ENCODE data around the gene COQ2. TPM values are rescaled to one million over a fixed set of nuclear protein-coding genes. Genes with fewer than 3 reads are reported as not detected.

COQ2 gene
- total RNA-seq, 1 experiment from 2014 or later = 19.8 TPM

GRCh38 chr4:83223781-83224180 lies 60.8 kb downstream of the COQ2 start:
- no peaks in the 10 kb centered on the region; the same call in 1 of the 2 replicates for H3K27me3 Mint-ChIP-seq (ENCODE audit: low read depth)
- H3K27me3 ChIP-seq (ENCODE audit: insufficient read depth, low read length) = no peaks in the 10 kb centered on the region
- H2BK20ac ChIP-seq (ENCODE audit: low read depth, low read length, poor library complexity, severe bottlenecking) = no peak overlapping the region
- no peak overlapping the region for H4K8ac ChIP-seq (replicated peaks; ENCODE audit: insufficient read length, low read depth, low read length)
- H3K23me2 ChIP-seq (ENCODE audit: insufficient read length, low read depth, low read length, poor library complexity, severe bottlenecking) = no peaks in the 10 kb centered on the region
- H3K14ac ChIP-seq (ENCODE audit: insufficient read depth, low read length) = no peak overlapping the region
- no peaks in the 10 kb centered on the region for H3K9me3 ChIP-seq (ENCODE audit: control insufficient read depth, low read depth, low read length)
- no peaks in the 10 kb centered on the region for H3K4me1 ChIP-seq (ENCODE audit: insufficient read depth, low read length)
- H2BK5ac ChIP-seq (ENCODE audit: insufficient read length, low read length) = no peak overlapping the region
- no peaks in the 10 kb centered on the region; a peak in 1 of 7 replicates for H3K36me3 Mint-ChIP-seq (ENCODE audit: insufficient read depth in 1 of 3, low read depth in 3 of 3)
- H4K91ac ChIP-seq (ENCODE audit: insufficient read length, low read depth, low read length) = no peak overlapping the region
- H2BK12ac ChIP-seq (ENCODE audit: insufficient read length, low read depth, low read length) = no peak overlapping the region
- H2AK5ac ChIP-seq (ENCODE audit: insufficient read length, low read length) = no peak overlapping the region
- H3K9me3 Mint-ChIP-seq = no peaks in the 10 kb centered on the region
- no peaks in the 10 kb centered on the region for H3K79me1 ChIP-seq (ENCODE audit: insufficient read depth, low read depth, low read length, poor library complexity, severe bottlenecking)
- no peak for DNase-seq
- no peak overlapping the region for H2BK120ac ChIP-seq (ENCODE audit: low read depth, low read length, poor library complexity, severe bottlenecking)
- H3T11ph ChIP-seq (ENCODE audit: low read length) = no peak overlapping the region
- no peaks in the 10 kb centered on the region for H4K20me1 ChIP-seq (ENCODE audit: control insufficient read depth, insufficient read depth, insufficient read length)
- H2BK15ac ChIP-seq (ENCODE audit: low read depth, low read length) = no peak overlapping the region
- no CpG with 5 or more reads among the region's 3 CpGs for WGBS (ENCODE audit: extremely low coverage, insufficient read length, low lambda C conversion rate)
- no peak overlapping the region for H4K5ac ChIP-seq (ENCODE audit: insufficient read length, low read depth, low read length)
- H3K4me2 ChIP-seq (ENCODE audit: insufficient read depth, insufficient read length, low read length) = no peak overlapping the region
- no peak overlapping the region for H3K27ac ChIP-seq (ENCODE audit: insufficient read length, low read depth, low read length)
- no peak overlapping the region for H3K27ac Mint-ChIP-seq
- H3K56ac ChIP-seq (ENCODE audit: insufficient read length, low read depth, low read length) = no peak overlapping the region
- no peak for TF ChIP-seq CTCF (conservative IDR thresholded peaks at IDR 0.05)
- peaks cover 0 to 6% of the 10 kb centered on the region in 2 experiments; a peak in 2 of 4 replicates for H3K4me1 Mint-ChIP-seq
- no peaks in the 10 kb centered on the region for H3K79me2 ChIP-seq (ENCODE audit: insufficient read depth, low read length)
- no peak overlapping the region for H3K4me3 Mint-ChIP-seq
- no peak overlapping the region for H3K23ac ChIP-seq (ENCODE audit: insufficient read length, low read depth, low read length)
- H2AFZ ChIP-seq (ENCODE audit: low read length) = no peak overlapping the region
- no peak overlapping the region for H3K9ac ChIP-seq (ENCODE audit: extremely low read depth, insufficient read length, low read length)
- no peak overlapping the region for H3K18ac ChIP-seq (ENCODE audit: insufficient read length, low read depth, low read length)
- H3K4ac ChIP-seq (ENCODE audit: low read depth, low read length) = no peak overlapping the region

Data from H9 (cell line).